OCI-LY7 (cell line): ENCODE measurements around the gene ABCA3. TPM values are rescaled to one million over a fixed set of nuclear protein-coding genes. Genes with fewer than 3 reads are reported as not detected.

Experiments
- BruUV-seq: library from RNA; stranded (reverse); fragments of 400-500 nt; replicated peaks from 2 replicates; lab custom pipeline; 2021; lab: Mats Ljungman, UMichigan
- CTCF ChIA-PET: fragments of 300-600 bp; sonication (Branson Sonifier 250); formaldehyde crosslinking; loops from one replicate; lab custom pipeline; 2022; ENCODE audit warnings: antibody characterized with exemption; ENCODE audit not compliant: unreplicated experiment; lab: Charles Lee
- POLR2A ChIA-PET: fragments of 300-600 bp; sonication (Branson Sonifier 250); formaldehyde crosslinking; loops from one replicate; lab custom pipeline; 2022; ENCODE audit warnings: antibody characterized with exemption; lab: Charles Lee
- DNase-seq: peaks from one replicate; pipeline ENCODE4 v3.0.0-alpha.2; 2015; ENCODE audit warnings: low spot score
- H2AFZ ChIP-seq: fragments of 200-600 bp; sonication (generic), shearing (Covaris generic); 2 replicates; pipeline ENCODE4 v1.6.1; 2014; ENCODE audit warnings: mild to moderate bottlenecking, antibody characterized with exemption, low read length, moderate library complexity
- H3K27ac ChIP-seq: fragments of 200-600 bp; sonication (generic); 2 replicates; pipeline ENCODE4 v1.5.1; 2014; ENCODE audit warnings: mixed run types, low read depth, mild to moderate bottlenecking, moderate library complexity, low read length, inconsistent platforms; ENCODE audit not compliant: poor library complexity, severe bottlenecking
- H3K36me3 ChIP-seq: fragments of 200-600 bp; sonication (generic); 2 replicates; pipeline ENCODE4 v1.6.1; 2014; ENCODE audit warnings: mild to moderate bottlenecking, antibody characterized with exemption, low read length, moderate library complexity, mixed read lengths; ENCODE audit not compliant: insufficient read depth
- H3K4me1 ChIP-seq: fragments of 200-600 bp; sonication (generic); 2 replicates; pipeline ENCODE4 v1.5.1; 2014; ENCODE audit warnings: mild to moderate bottlenecking, low read length; ENCODE audit not compliant: insufficient read depth, poor library complexity, severe bottlenecking
- H3K4me2 ChIP-seq: fragments of 200-600 bp; sonication (generic); 2 replicates; pipeline ENCODE4 v1.6.1; 2014; ENCODE audit warnings: mild to moderate bottlenecking, low read length
- H3K4me3 ChIP-seq: fragments of 200-600 bp; sonication (generic); 2 replicates; pipeline ENCODE4 v1.5.1; 2014; ENCODE audit warnings: mild to moderate bottlenecking, low read depth, low read length; ENCODE audit not compliant: poor library complexity, severe bottlenecking
- H3K79me2 ChIP-seq: fragments of 200-600 bp; sonication (generic); 2 replicates; pipeline ENCODE4 v1.6.1; 2016; ENCODE audit warnings: low read depth, mild to moderate bottlenecking, low read length, moderate library complexity, mixed read lengths; ENCODE audit not compliant: insufficient read depth
- H3K9me2 ChIP-seq: fragments of 200-600 bp; sonication (generic); 2 replicates; pipeline ENCODE4 v1.6.1; 2016; ENCODE audit warnings: mild to moderate bottlenecking, low read length, mixed read lengths; ENCODE audit not compliant: insufficient read depth
- H3K9me3 ChIP-seq: fragments of 200-600 bp; sonication (generic); 2 replicates; pipeline ENCODE4 v1.6.1; 2014; ENCODE audit warnings: mild to moderate bottlenecking, mixed run types, low read length, mixed read lengths
- H4K20me1 ChIP-seq: fragments of 200-600 bp; sonication (generic); 2 replicates; pipeline ENCODE4 v1.6.1; 2014; ENCODE audit warnings: mild to moderate bottlenecking, antibody characterized with exemption, low read length, moderate library complexity, mixed read lengths; ENCODE audit not compliant: insufficient read depth
- EZH2phosphoT487 ChIP-seq: fragments of 200-600 bp; sonication (generic); IDR thresholded peaks from 2 replicates; pipeline ENCODE4 v1.6.1; 2018; ENCODE audit warnings: low read depth, borderline replicate concordance, mild to moderate bottlenecking, mixed run types, antibody characterized with exemption, low read length, moderate library complexity, mixed read lengths
- intact Hi-C: fragments of 100-400 bp; cut with micrococcal nuclease; formaldehyde crosslinking; loops from one replicate; pipeline ENCODE4 v1.10.0; 2022; ENCODE audit not compliant: unreplicated experiment
- total RNA-seq, 2 experiments: library from RNA; depleted of rRNA in 1 of 2; stranded (reverse); fragments of >200 nt in 1 of 2; shearing (Covaris generic) in 1 of 2; gene quantifications; 2 replicates each; pipeline ENCODE4 v1.2.3, GENCODE V29; 2014 to 2022
- TF ChIP-seq, protein P1 (sequence below): fragments of 200-600 bp; sonication (generic); conservative IDR thresholded peaks from 2 replicates; pipeline ENCODE4 v1.5.1; 2014; ENCODE audit warnings: mild to moderate bottlenecking, antibody characterized with exemption, low read length, moderate library complexity, mixed read lengths

Gene ABCA3
- total RNA-seq, 2 experiments from 2014 or later = 0.23 TPM; not detected in 1

DNA sequence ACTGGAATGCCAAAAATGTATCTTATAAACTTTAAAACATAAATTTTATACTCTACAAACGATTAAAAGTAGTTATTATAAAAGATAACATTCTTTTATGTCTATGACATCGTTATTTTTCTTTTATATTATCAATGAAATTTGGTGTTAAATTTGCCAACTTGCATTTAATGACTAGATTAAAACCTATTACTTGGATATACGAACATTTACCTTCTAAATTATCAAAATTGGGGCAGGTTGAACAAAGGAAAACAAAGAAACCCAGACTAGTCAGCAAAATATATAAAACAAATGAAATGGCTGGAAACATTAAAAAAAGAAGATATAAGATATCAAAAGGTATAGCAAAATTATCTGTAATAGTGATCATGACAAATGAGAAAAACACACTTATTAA lies 34.1 kb upstream of the ABCA3 start:
- ChIA-PET POLR2A (no interaction called here), CTCF (no interaction called here)
- BruUV-seq = no TSS peak
- H3K4me3 ChIP-seq = no peak overlapping the region
- no peak overlapping the region for H2AFZ ChIP-seq
- DNase-seq = no peak
- H3K9me3 ChIP-seq = no peaks in the 10 kb centered on the region
- H3K9me2 ChIP-seq = no peaks in the 10 kb centered on the region
- no peak overlapping the region for H3K27ac ChIP-seq
- intact Hi-C loops = no loop called here
- no peaks in the 10 kb centered on the region for H3K4me1 ChIP-seq
- no peaks in the 10 kb centered on the region for H4K20me1 ChIP-seq
- H3K36me3 ChIP-seq = no peaks in the 10 kb centered on the region
- no peak overlapping the region for H3K4me2 ChIP-seq
- H3K79me2 ChIP-seq = no peaks in the 10 kb centered on the region
- no peak for TF ChIP-seq EZH2phosphoT487

DNA sequence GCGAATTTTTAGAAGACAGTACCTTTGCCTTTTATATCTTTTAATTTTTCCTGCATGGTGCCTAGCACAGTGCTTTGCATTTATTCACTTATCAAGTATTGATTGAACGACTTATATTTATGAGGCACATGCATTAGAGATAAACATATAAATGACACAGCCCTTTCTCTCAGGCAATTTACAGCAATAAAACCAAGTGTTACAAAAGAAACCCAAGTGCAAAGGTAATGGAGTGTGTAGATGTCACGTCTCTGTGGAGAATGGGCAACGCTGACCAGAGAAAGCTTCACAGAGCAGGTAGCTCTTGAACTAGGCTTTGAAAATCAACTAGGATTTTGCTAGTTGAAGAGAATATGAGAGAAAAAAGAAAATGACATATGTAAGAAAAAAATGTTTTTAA lies 32.6 kb upstream of the ABCA3 start:
- no peak overlapping the region for H3K4me3 ChIP-seq
- no peak overlapping the region for H3K27ac ChIP-seq
- POLR2A ChIA-PET = no interaction called here
- BruUV-seq = no TSS peak
- DNase-seq = no peak
- no peaks in the 10 kb centered on the region for H3K9me3 ChIP-seq
- intact Hi-C loops = no loop called here
- CTCF ChIA-PET = no interaction called here
- no peak overlapping the region for H3K4me2 ChIP-seq
- no peaks in the 10 kb centered on the region for H4K20me1 ChIP-seq
- no peaks in the 10 kb centered on the region for H3K9me2 ChIP-seq
- H3K4me1 ChIP-seq = no peaks in the 10 kb centered on the region
- no peak overlapping the region for H2AFZ ChIP-seq
- H3K79me2 ChIP-seq = no peaks in the 10 kb centered on the region
- no peaks in the 10 kb centered on the region for H3K36me3 ChIP-seq
- TF ChIP-seq EZH2phosphoT487 = no peak
- TF ChIP-seq, protein P1, sequence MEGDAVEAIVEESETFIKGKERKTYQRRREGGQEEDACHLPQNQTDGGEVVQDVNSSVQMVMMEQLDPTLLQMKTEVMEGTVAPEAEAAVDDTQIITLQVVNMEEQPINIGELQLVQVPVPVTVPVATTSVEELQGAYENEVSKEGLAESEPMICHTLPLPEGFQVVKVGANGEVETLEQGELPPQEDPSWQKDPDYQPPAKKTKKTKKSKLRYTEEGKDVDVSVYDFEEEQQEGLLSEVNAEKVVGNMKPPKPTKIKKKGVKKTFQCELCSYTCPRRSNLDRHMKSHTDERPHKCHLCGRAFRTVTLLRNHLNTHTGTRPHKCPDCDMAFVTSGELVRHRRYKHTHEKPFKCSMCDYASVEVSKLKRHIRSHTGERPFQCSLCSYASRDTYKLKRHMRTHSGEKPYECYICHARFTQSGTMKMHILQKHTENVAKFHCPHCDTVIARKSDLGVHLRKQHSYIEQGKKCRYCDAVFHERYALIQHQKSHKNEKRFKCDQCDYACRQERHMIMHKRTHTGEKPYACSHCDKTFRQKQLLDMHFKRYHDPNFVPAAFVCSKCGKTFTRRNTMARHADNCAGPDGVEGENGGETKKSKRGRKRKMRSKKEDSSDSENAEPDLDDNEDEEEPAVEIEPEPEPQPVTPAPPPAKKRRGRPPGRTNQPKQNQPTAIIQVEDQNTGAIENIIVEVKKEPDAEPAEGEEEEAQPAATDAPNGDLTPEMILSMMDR = no peak

DNA sequence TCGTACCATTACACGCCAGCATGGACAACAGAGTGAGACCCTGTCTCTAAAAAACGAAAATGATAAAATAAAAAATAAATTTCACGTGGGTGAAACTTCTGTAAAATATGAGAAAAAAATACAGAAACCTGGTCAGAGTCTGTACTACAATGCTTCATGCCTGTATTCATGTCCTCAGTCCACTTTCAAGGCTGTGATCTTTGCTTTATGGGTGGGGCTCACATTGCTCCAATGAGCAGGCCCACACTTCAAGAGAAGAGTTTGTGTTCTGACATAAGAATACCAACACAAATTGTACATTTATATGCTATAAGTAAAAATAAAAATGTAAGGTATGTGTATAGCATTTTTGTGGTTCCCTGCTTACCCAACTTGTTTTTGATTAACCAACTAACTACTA lies 32.2 kb upstream of the ABCA3 start:
- Histone ChIP-seq H3K79me2 (no peaks in the 10 kb centered on the region), H3K36me3 (no peaks in the 10 kb centered on the region), H3K4me3 (no peak overlapping the region), H2AFZ (no peak overlapping the region), H3K27ac (no peak overlapping the region), H3K4me2 (no peak overlapping the region), H3K4me1 (no peaks in the 10 kb centered on the region), H3K9me2 (no peaks in the 10 kb centered on the region), H4K20me1 (no peaks in the 10 kb centered on the region), H3K9me3 (no peaks in the 10 kb centered on the region)
- ChIA-PET POLR2A (no interaction called here), CTCF (no interaction called here)
- TF ChIP-seq, protein P1 = no peak
- TF ChIP-seq EZH2phosphoT487 = no peak
- BruUV-seq = no TSS peak
- intact Hi-C loops = no loop called here
- no peak for DNase-seq
